BE2C (cell line): ENCODE results near the gene EVPLL.
"Not testable (repeated sequence)": the region's sequence is repeated elsewhere in the genome, so short reads cannot be mapped to it uniquely, and the experiment has no call there.

Experiments used
- DNase-seq: peaks from one replicate; pipeline ENCODE4 v3.0.0-alpha.2; 2020
- H3K27me3 ChIP-seq: fragments of 250-450 bp; sonication (Bioruptor Pico); 2 replicates; pipeline ENCODE4 v1.5.1; 2020; ENCODE audit warnings: mild to moderate bottlenecking
- H3K36me3 ChIP-seq: fragments of 250-450 bp; sonication (Bioruptor Pico); 2 replicates; pipeline ENCODE4 v1.5.1; 2020; ENCODE audit warnings: mild to moderate bottlenecking
- H3K4me1 ChIP-seq: fragments of 250-450 bp; sonication (Bioruptor Pico); 2 replicates; pipeline ENCODE4 v1.5.1; 2020
- H3K4me3 ChIP-seq: 2 replicates; pipeline ENCODE4 v1.5.1; 2011; ENCODE audit warnings: low read depth, low read length
- H3K9me3 ChIP-seq: fragments of 250-450 bp; sonication (Bioruptor Pico); 2 replicates; pipeline ENCODE4 v1.5.1; 2020
- TF ChIP-seq, protein P1 (sequence below): IDR thresholded peaks from 2 replicates; pipeline ENCODE4 v1.5.1; 2012; ENCODE audit warnings: mild to moderate bottlenecking, low read depth, low read length

Gene EVPLL

DNA sequence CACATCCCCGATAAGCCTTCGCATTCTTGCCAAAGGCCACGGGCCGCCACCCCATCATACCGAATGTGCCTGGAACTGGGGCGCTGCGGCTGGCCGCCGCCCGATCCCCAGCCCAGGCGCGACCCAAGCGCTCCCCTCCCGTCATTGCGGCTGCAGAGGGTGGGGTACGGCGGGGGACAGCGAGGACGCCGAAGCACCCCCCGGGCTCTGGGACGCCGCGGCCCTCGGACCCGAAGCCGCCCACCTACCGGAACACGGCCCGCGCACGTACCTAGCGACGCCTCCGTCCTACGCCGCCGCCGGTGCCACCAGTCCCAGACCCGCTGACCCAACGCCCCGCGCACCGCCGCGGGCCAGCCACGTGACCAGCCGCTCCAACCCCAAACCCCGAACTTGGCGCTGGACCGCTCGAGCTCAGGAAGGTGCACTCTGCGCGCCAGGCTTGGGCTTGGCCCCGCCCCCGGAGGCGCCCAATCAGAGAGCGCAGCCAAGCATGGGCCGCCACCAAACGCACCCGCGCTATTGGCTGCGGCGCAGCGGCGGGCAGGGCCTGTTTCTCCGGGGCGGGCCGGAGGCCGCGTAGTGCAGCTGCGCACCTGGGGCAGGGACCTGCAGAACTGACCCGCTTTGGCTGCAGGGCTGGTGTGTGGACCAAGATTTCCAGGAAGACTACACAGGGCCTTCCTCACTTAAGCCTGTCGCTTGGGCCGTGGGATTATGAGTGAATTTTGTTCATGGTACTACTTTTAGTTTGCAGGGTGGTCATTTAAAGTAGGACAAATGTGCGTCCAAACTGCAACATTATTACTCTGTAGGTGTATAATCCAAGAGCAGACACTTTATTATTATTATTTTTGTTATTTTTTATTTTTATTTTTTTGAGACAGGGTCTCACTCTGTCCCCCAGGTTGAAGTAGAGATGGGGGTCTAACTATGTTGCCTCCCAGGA is 14.2 kb upstream of the EVPLL start, which contains the start of gene SHMT1:
Gene SHMT1 (minus strand): TSS at position 450 of the 949 bp plus-strand sequence. CDS start 7,569 bp downstream, outside the sequence.
- Histone ChIP-seq H3K4me3 (peak within 1 kb of the TSS; percentile 72), H3K27me3 (no peaks in the 10 kb centered on the region), H3K36me3 (no peaks in the 10 kb centered on the region), H3K4me1 (no peaks in the 10 kb centered on the region), H3K9me3 (no peaks in the 10 kb centered on the region)
- TF ChIP-seq, protein P1, sequence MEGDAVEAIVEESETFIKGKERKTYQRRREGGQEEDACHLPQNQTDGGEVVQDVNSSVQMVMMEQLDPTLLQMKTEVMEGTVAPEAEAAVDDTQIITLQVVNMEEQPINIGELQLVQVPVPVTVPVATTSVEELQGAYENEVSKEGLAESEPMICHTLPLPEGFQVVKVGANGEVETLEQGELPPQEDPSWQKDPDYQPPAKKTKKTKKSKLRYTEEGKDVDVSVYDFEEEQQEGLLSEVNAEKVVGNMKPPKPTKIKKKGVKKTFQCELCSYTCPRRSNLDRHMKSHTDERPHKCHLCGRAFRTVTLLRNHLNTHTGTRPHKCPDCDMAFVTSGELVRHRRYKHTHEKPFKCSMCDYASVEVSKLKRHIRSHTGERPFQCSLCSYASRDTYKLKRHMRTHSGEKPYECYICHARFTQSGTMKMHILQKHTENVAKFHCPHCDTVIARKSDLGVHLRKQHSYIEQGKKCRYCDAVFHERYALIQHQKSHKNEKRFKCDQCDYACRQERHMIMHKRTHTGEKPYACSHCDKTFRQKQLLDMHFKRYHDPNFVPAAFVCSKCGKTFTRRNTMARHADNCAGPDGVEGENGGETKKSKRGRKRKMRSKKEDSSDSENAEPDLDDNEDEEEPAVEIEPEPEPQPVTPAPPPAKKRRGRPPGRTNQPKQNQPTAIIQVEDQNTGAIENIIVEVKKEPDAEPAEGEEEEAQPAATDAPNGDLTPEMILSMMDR = no peak
- DNase-seq = peak; percentile 88

DNA sequence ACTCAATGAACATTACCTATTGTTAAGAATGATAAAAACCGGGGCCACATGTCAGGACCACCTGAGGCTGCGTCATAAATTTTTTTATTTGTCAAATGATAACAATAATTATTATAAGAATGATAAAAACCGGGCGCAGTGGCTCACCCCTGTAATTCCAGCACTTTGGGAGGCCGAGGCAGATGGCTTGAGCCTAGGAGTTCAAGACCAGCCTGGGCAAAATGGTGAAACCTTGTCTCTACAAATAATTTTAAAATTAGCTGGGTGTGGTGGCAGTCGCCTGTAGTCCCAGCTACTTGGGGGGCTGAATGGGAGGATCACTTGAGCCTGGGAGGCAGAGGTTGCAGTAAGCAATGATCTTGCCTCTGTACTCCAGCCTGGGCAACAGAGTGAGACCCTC is 13.4 kb upstream of the EVPLL start:
- TF ChIP-seq, protein P1 = no peak
- Histone ChIP-seq H3K36me3 (no peaks in the 10 kb centered on the region), H3K4me3 (no peak overlapping the region), H3K9me3 (no peaks in the 10 kb centered on the region), H3K27me3 (no peaks in the 10 kb centered on the region), H3K4me1 (no peaks in the 10 kb centered on the region)
- no peak for DNase-seq

DNA sequence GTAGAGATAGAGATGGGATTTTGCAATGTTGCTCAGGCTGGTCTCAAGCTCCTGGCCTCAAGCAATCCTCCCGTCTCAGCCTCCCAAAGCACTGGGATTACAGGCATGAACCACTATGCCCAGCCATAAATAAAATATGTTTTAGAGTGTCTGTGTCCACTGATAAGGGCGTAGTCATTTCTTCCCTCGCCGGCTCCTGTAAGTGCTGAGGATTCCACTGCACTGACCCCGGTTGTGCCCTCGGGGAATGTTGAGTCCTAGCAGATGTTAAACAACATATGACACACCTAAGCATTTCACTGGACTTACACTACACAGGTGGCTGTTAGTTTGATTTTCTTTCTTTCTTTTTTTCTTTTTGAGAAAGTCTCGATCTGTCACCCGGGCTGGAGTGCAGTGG is 8.6 kb upstream of the EVPLL start:
- Histone ChIP-seq H3K27me3 (no peaks in the 10 kb centered on the region), H3K9me3 (no peaks in the 10 kb centered on the region)
- TF ChIP-seq, protein P1 = no peak

DNA sequence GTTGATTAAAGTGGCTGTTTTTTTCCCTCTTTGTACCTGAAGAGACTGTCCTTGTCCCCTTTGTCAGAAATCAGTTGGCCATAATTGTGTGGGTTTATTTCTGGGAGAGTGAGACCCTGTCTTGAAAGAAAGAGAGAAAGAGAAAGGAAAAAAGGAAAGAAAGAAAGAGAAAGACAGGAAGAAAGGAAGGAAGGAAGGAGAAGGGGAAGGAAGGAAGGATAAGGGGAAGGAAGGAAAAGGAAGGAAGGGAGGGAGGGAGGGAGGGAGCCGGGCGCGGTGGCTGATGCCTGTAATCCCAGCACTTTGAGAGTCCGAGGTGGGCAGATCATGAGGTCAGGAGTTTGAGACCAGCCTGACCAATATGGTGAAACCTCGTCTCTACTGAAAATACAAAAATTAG is 6.8 kb upstream of the EVPLL start:
- H3K4me1 ChIP-seq = no peaks in the 10 kb centered on the region
- TF ChIP-seq, protein P1 = no peak
- no peak for DNase-seq
- H3K36me3 ChIP-seq = no peaks in the 10 kb centered on the region
- H3K27me3 ChIP-seq = no peaks in the 10 kb centered on the region
- H3K4me3 ChIP-seq = no peak overlapping the region
- H3K9me3 ChIP-seq = no peaks in the 10 kb centered on the region

More for the DNA sequence above, 8.6 kb upstream of the EVPLL start:
- Histone ChIP-seq H3K36me3 (no peaks in the 10 kb centered on the region), H3K4me1 (no peaks in the 10 kb centered on the region), H3K4me3 (no peak overlapping the region)
- DNase-seq = no peak

DNA sequence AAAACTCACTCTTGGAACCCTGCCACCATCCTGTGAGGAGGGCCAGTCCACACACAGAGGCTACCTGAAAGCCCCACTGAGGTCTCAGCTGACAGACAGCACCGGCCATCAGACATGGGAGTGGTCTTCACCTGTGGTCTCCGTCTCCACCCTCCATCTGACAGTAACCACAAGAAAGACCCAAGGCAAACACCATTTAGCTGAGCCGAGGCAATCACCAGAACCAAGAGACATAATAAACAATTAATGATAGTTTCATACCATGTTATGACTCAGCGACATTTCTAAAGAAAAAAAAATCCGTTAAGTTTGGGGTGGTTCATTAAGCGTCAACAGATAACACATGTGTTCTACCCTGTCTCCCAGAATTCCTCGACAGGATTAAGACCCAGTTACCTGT is 6.1 kb upstream of the EVPLL start:
- H3K36me3 ChIP-seq = no peaks in the 10 kb centered on the region
- TF ChIP-seq, protein P1 = no peak
- H3K9me3 ChIP-seq = no peaks in the 10 kb centered on the region
- no peaks in the 10 kb centered on the region for H3K4me1 ChIP-seq
- DNase-seq = no peak
- no peaks in the 10 kb centered on the region for H3K27me3 ChIP-seq
- H3K4me3 ChIP-seq = no peak overlapping the region

DNA sequence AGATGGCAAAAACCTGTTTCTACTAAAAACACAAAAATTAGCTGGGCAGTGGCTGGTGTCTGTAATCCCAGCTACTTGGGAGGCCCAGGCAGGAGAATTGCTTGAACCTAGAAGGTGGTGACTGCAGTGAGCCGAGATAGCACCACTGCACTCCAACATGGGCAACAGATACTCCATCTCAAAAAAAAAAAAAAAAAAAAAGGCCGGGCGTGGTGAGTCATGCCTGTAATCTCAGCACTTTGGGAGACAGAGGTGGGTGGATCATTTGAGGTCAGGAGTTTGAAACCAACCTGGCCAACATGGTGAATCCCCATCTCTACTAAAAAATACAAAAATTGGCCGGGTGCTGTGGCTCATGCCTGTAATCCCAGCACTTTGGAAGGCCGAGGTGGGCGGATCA is 4.4 kb upstream of the EVPLL start:
- not testable (repeated sequence) for H3K27me3 ChIP-seq, H3K9me3 ChIP-seq

More for the DNA sequence above, 4.4 kb upstream of the EVPLL start:
- not testable (repeated sequence) for H3K4me1 ChIP-seq, H3K36me3 ChIP-seq, DNase-seq, H3K4me3 ChIP-seq
